RWPE2 (cell line): Measurements from ENCODE around the gene URM1.

ENCODE experiments used
- ATAC-seq: fragments of 200-7000 bp; cut with Tn5 transposase; 3 replicates; pipeline ENCODE4 v1.9.1; 2021; ENCODE audit warnings: low read depth
- DNase-seq: peaks from one replicate; pipeline ENCODE4 v3.0.0-alpha.2; 2020; ENCODE audit warnings: low spot score
- H3K27ac ChIP-seq: fragments of 450-650 bp; 2 replicates; pipeline ENCODE4 v1.5.1; 2017; ENCODE audit warnings: mild to moderate bottlenecking; ENCODE audit not compliant: poor library complexity, severe bottlenecking
- H3K27me3 ChIP-seq: fragments of 250-450 bp; sonication (Bioruptor Pico); 2 replicates; pipeline ENCODE4 v1.5.1; 2021; ENCODE audit warnings: mild to moderate bottlenecking, moderate library complexity; ENCODE audit not compliant: insufficient read depth, poor library complexity, severe bottlenecking
- H3K36me3 ChIP-seq: fragments of 250-450 bp; sonication (Bioruptor Pico); 2 replicates; pipeline ENCODE4 v1.5.1; 2020; ENCODE audit warnings: low read depth, mild to moderate bottlenecking, moderate library complexity
- H3K4me1 ChIP-seq: fragments of 250-450 bp; sonication (Bioruptor Pico); 2 replicates; pipeline ENCODE4 v1.5.1; 2021; ENCODE audit warnings: mild to moderate bottlenecking, moderate library complexity; ENCODE audit not compliant: insufficient read depth, poor library complexity, severe bottlenecking
- H3K4me3 ChIP-seq: fragments of 250-450 bp; sonication (Bioruptor Pico); 2 replicates; pipeline ENCODE4 v1.5.1; 2021; ENCODE audit warnings: mild to moderate bottlenecking, moderate library complexity; ENCODE audit not compliant: severe bottlenecking
- H3K9me3 ChIP-seq: fragments of 250-450 bp; sonication (Bioruptor Pico); 2 replicates; pipeline ENCODE4 v1.5.1; 2021; ENCODE audit warnings: mild to moderate bottlenecking, moderate library complexity; ENCODE audit not compliant: severe bottlenecking
- TF ChIP-seq, protein P1 (sequence below): fragments of 450-650 bp; IDR thresholded peaks from one replicate; pipeline ENCODE4 v1.5.1; 2017; ENCODE audit warnings: mild to moderate bottlenecking, moderate library complexity; ENCODE audit not compliant: poor library complexity, severe bottlenecking

Gene URM1

GRCh38 chr9:128406848-128407391 is 35.7 kb downstream of the URM1 start:
- ATAC-seq, result no peak
- Histone ChIP-seq H3K27me3 (no peaks in the 10 kb centered on the region), H3K4me3 (no peak overlapping the region), H3K36me3 (no peaks in the 10 kb centered on the region), H3K4me1 (no peaks in the 10 kb centered on the region), H3K27ac (no peak overlapping the region), H3K9me3 (no peaks in the 10 kb centered on the region)
- DNase-seq, result no peak
- TF ChIP-seq, protein P1, sequence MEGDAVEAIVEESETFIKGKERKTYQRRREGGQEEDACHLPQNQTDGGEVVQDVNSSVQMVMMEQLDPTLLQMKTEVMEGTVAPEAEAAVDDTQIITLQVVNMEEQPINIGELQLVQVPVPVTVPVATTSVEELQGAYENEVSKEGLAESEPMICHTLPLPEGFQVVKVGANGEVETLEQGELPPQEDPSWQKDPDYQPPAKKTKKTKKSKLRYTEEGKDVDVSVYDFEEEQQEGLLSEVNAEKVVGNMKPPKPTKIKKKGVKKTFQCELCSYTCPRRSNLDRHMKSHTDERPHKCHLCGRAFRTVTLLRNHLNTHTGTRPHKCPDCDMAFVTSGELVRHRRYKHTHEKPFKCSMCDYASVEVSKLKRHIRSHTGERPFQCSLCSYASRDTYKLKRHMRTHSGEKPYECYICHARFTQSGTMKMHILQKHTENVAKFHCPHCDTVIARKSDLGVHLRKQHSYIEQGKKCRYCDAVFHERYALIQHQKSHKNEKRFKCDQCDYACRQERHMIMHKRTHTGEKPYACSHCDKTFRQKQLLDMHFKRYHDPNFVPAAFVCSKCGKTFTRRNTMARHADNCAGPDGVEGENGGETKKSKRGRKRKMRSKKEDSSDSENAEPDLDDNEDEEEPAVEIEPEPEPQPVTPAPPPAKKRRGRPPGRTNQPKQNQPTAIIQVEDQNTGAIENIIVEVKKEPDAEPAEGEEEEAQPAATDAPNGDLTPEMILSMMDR, result no peak

GRCh38 chr9:128408963-128409431 is 37.8 kb downstream of the URM1 start:
- no peak overlapping the region for H3K27ac ChIP-seq
- no peak for ATAC-seq
- H3K9me3 ChIP-seq, result no peaks in the 10 kb centered on the region
- no peak overlapping the region for H3K4me3 ChIP-seq
- no peaks in the 10 kb centered on the region for H3K36me3 ChIP-seq
- no peak for DNase-seq
- TF ChIP-seq, protein P1, result no peak
- H3K4me1 ChIP-seq, result no peaks in the 10 kb centered on the region
- no peaks in the 10 kb centered on the region for H3K27me3 ChIP-seq

DNA sequence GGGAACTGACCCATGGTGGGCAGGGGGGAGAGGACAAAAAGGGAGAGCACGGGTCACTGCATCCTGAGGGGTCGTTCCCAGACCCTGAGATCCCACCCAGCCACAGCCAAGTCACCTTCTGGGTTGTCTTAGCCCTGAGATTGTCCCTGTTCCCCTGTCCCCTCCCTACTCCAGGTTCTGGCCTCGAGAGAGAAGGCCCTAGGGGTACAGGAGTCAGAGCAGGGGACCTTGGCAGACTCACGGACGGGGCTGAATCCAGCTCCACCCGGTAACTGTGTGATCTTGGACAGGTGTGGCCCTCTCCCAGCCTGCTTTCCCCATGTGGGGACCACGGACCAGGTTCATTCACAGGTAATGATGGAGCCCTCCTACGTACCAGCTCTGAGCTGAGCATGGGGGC is 38.3 kb downstream of the URM1 start:
- Histone ChIP-seq H3K27me3 (no peaks in the 10 kb centered on the region), H3K4me1 (no peaks in the 10 kb centered on the region), H3K36me3 (no peaks in the 10 kb centered on the region), H3K4me3 (no peak overlapping the region), H3K27ac (no peak overlapping the region), H3K9me3 (no peaks in the 10 kb centered on the region)
- DNase-seq (no peak), ATAC-seq (0 out of 3 replicates have a peak, but pooled peaks have one; percentile 7)
- TF ChIP-seq, protein P1, result no peak

- ATAC-seq, result peak; percentile 64
- H3K27me3 ChIP-seq, result no peaks in the 10 kb centered on the region
- TF ChIP-seq, protein P1, result peak; percentile 33
- H3K4me3 ChIP-seq, result no peak overlapping the region
- H3K4me1 ChIP-seq, result no peaks in the 10 kb centered on the region
- no peaks in the 10 kb centered on the region for H3K9me3 ChIP-seq
- no peak for DNase-seq
- no peaks in the 10 kb centered on the region for H3K36me3 ChIP-seq
- H3K27ac ChIP-seq, result no peak overlapping the region
These were observed 38.8 kb downstream of the URM1 start for GRCh38 chr9:128409978-128410377.

DNA sequence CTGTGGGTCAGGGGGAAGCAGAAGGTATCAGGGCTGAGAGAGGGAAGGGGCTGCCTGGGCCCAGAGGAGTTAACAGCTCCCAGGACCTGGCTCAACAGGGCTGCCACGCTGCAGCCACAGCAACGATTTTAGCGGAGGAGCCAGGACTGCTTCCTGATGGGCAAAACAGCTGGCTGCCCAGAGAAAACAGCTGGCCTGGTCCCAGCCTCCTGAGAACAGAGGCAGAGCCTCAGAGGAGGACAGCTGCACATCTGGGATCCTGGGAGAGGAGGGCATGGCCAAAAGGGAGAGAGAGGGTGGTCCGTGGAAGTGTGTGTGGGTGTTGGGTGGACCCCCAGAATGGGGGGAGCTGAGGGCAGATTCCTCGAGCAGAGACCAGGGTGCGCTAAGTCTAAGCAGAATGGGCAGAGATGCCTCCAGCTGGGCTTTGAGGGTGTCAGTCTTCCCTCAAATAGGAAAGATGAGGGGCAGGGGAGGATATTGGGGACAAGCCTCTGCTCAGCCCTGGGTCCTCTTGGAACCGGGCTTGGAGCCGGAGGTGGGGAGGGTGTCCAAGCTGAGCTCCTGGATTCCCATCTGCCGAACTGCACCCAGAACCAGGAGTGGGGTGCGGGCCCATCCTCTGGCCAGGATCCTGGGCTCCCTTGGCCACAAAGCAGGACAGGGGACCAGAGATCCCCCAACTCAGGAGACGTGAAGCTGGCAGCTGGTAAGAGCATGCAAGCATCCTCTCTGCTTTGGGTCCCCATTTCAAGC is 40.4 kb downstream of the URM1 start:
- no peaks in the 10 kb centered on the region for H3K27me3 ChIP-seq
- no peak overlapping the region for H3K4me3 ChIP-seq
- no peaks in the 10 kb centered on the region for H3K9me3 ChIP-seq
- no peak for ATAC-seq
- H3K4me1 ChIP-seq, result no peaks in the 10 kb centered on the region
- no peak overlapping the region for H3K27ac ChIP-seq
- TF ChIP-seq, protein P1, result no peak
- H3K36me3 ChIP-seq, result no peaks in the 10 kb centered on the region
- DNase-seq, result no peak
